Nephron (organoid): ENCODE measurements around the gene SSR4.

Experiments
- H3K27ac Mint-ChIP-seq, 3 experiments: 2 replicates each; pipeline ENCODE4 v1.8.0; 2020; ENCODE audit warnings: mixed read lengths in 3 of 3, mild to moderate bottlenecking in 2 of 3, moderate library complexity in 1 of 3
- H3K27me3 Mint-ChIP-seq: 2 replicates; pipeline ENCODE4 v1.8.0; 2021; ENCODE audit warnings: low read depth, mild to moderate bottlenecking, moderate library complexity, mixed read lengths
- H3K36me3 Mint-ChIP-seq: 2 replicates; pipeline ENCODE4 v1.8.0; 2020; ENCODE audit warnings: low read depth, mixed read lengths
- H3K4me1 Mint-ChIP-seq: 2 replicates; pipeline ENCODE4 v1.8.0; 2020; ENCODE audit warnings: mixed read lengths
- H3K4me3 Mint-ChIP-seq, 3 experiments: 2 replicates each; pipeline ENCODE4 v1.8.0; 2020; ENCODE audit warnings: mild to moderate bottlenecking in 3 of 3, mixed read lengths in 3 of 3, moderate library complexity in 2 of 3
- H3K9me3 Mint-ChIP-seq: 2 replicates; pipeline ENCODE4 v1.8.0; 2020; ENCODE audit warnings: mixed read lengths
- CTCF ChIP-seq, 3 experiments: fragments of 200-600 bp; sonication (generic); IDR thresholded peaks; one replicate each; pipeline ENCODE4 v1.5.0; 2021; ENCODE audit warnings: antibody characterized with exemption in 3 of 3; ENCODE audit not compliant: unreplicated experiment in 3 of 3

SSR4 gene

GRCh38 chrX:153827903-153828302 lies 33.4 kb downstream of the SSR4 start:
- Mint-ChIP-seq H3K27me3 (peaks cover 51% of the 10 kb centered on the region), H3K4me3 (peak overlapping the region; percentile 20 to 71 (median 63)), H3K27ac (no peak overlapping the region), H3K36me3 (peaks cover 7% of the 10 kb centered on the region), H3K9me3 (peaks cover 15% of the 10 kb centered on the region), H3K4me1 (no peaks in the 10 kb centered on the region)
- no peak for TF ChIP-seq CTCF (IDR thresholded peaks at IDR 0.05; ENCODE audit: unreplicated experiment in 3 of 3)

GRCh38 chrX:153828308-153828707 lies 33.8 kb downstream of the SSR4 start:
- Mint-ChIP-seq H3K27ac (no peak overlapping the region), H3K36me3 (peaks cover 7% of the 10 kb centered on the region), H3K27me3 (peaks cover 55% of the 10 kb centered on the region), H3K9me3 (peaks cover 19% of the 10 kb centered on the region), H3K4me3 (peak overlapping the region; percentile 77 to 81 (median 79)), H3K4me1 (no peaks in the 10 kb centered on the region)
- TF ChIP-seq CTCF (IDR thresholded peaks at IDR 0.05; ENCODE audit: unreplicated experiment in 3 of 3) = no peak

- Mint-ChIP-seq H3K36me3 (peaks cover 7% of the 10 kb centered on the region), H3K27ac (no peak overlapping the region), H3K4me3 (peak overlapping the region; percentile 77 to 81 (median 79)), H3K27me3 (peaks cover 50% of the 10 kb centered on the region), H3K4me1 (no peaks in the 10 kb centered on the region), H3K9me3 (peaks cover 19% of the 10 kb centered on the region)
- TF ChIP-seq CTCF (IDR thresholded peaks at IDR 0.05; ENCODE audit: unreplicated experiment in 3 of 3) = no peak
Observed at GRCh38 chrX:153828723-153829548, 34.5 kb downstream of the SSR4 start.

- Mint-ChIP-seq H3K9me3 (peaks cover 19% of the 10 kb centered on the region), H3K36me3 (peaks cover 7% of the 10 kb centered on the region), H3K27ac (no peak overlapping the region), H3K4me1 (no peaks in the 10 kb centered on the region), H3K4me3 (peak overlapping the region; percentile 67 to 80 (median 77)), H3K27me3 (peaks cover 50% of the 10 kb centered on the region)
- no peak for TF ChIP-seq CTCF (IDR thresholded peaks at IDR 0.05; ENCODE audit: unreplicated experiment in 3 of 3)
Observed at GRCh38 chrX:153829549-153829798, 35.0 kb downstream of the SSR4 start.

GRCh38 chrX:153829799-153830639 lies 35.6 kb downstream of the SSR4 start, which contains the start of gene PDZD4:
Gene PDZD4, minus strand, starts transcription at chrX:153830544. Its CDS starts 246 bp downstream, at chrX:153830298.
- Mint-ChIP-seq H3K9me3 (peaks cover 22% of the 10 kb centered on the region), H3K27me3 (peaks cover 53% of the 10 kb centered on the region), H3K4me3 (peak within 1 kb of the TSS; percentile 76 to 80 (median 77)), H3K27ac (no peak within 1 kb of the TSS), H3K36me3 (peaks cover 7% of the 10 kb centered on the region), H3K4me1 (no peaks in the 10 kb centered on the region)
- TF ChIP-seq CTCF (IDR thresholded peaks at IDR 0.05; ENCODE audit: unreplicated experiment in 3 of 3) = no peak
